ENCODE results near the gene IL17RC. TPM values are rescaled to one million over a fixed set of nuclear protein-coding genes. Genes with fewer than 3 reads are reported as not detected.
A peak's percentile ranks its signal among the peaks of the same experiment; 100 is the strongest.

The IL17RC gene
- polyA plus RNA-seq, 1 experiment, result 17.3 TPM

DNA sequence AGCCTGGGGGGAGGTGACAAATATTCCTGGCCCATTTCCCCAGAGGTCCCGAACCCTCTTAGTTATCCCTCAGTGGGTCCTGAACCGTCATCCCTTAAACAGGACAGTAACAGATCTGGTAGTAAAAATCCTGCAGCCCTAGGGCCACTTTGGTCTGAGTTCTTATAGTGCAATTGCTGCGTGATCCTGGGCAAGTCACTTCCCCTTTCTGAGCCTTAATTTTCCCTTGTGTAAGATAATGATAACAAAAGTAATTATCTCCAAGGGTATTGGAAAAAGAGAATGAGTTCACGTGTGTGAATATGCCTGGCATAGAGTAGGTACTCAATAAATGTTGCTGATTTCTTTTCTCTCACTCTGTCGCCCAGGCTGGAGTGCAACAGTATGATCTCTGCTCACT lies 29.4 kb upstream of the IL17RC start:
- Histone ChIP-seq H3K27ac (ENCODE audit: low read depth, low read length) (no peak overlapping the region), H3K4me3 (ENCODE audit: low read depth, low read length) (no peak overlapping the region), H3K27me3 (ENCODE audit: control insufficient read depth, insufficient read depth, low read length) (no peaks in the 10 kb centered on the region), H3K9me3 (ENCODE audit: control insufficient read depth, insufficient read depth, low read length) (peaks cover 2% of the 10 kb centered on the region; the same call in 1 of the 2 replicates)
- POLR2A ChIA-PET, result no interaction called here
- CTCF ChIA-PET, result no interaction called here
- DNase-seq (ENCODE audit: low read depth, low spot score), result no peak
- TF ChIP-seq, protein P1, sequence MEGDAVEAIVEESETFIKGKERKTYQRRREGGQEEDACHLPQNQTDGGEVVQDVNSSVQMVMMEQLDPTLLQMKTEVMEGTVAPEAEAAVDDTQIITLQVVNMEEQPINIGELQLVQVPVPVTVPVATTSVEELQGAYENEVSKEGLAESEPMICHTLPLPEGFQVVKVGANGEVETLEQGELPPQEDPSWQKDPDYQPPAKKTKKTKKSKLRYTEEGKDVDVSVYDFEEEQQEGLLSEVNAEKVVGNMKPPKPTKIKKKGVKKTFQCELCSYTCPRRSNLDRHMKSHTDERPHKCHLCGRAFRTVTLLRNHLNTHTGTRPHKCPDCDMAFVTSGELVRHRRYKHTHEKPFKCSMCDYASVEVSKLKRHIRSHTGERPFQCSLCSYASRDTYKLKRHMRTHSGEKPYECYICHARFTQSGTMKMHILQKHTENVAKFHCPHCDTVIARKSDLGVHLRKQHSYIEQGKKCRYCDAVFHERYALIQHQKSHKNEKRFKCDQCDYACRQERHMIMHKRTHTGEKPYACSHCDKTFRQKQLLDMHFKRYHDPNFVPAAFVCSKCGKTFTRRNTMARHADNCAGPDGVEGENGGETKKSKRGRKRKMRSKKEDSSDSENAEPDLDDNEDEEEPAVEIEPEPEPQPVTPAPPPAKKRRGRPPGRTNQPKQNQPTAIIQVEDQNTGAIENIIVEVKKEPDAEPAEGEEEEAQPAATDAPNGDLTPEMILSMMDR (IDR thresholded peaks at IDR 0.05; ENCODE audit: low read depth, low read length), result no peak

DNA sequence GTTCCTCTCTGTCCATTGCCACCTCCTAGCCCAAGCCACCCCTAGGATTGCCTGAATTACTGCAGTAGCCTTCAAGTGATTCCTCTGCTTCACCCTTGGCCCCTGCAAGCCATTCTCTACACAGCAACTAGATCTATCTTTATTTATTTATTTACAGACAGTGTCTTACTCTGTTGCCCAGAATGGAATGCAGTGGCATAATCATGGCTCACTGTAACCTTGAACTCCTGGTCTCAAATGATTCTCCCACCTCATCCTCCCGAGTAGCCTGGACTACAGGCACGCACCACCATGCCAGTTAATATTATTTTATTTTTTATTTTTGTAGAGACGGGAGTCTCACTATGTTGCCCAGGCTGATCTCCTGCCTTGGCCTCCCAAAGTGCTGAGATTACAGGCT lies 28.4 kb upstream of the IL17RC start:
- Histone ChIP-seq H3K27ac (ENCODE audit: low read depth, low read length) (no peak overlapping the region), H3K4me3 (ENCODE audit: low read depth, low read length) (no peak overlapping the region), H3K9me3 (ENCODE audit: control insufficient read depth, insufficient read depth, low read length) (peaks cover 2% of the 10 kb centered on the region; the same call in 1 of the 2 replicates), H3K27me3 (ENCODE audit: control insufficient read depth, insufficient read depth, low read length) (no peaks in the 10 kb centered on the region)
- no peak for DNase-seq (ENCODE audit: low read depth, low spot score)
- POLR2A ChIA-PET, result no interaction called here
- TF ChIP-seq, protein P1 (IDR thresholded peaks at IDR 0.05; ENCODE audit: low read depth, low read length), result no peak
- CTCF ChIA-PET, result interaction anchor here (0.5 to 1.2 kb wide), 2 partner anchors 7 to 40 kb away, joined by 3 to 4 read pairs; no protein-coding TSS in a partner anchor

DNA sequence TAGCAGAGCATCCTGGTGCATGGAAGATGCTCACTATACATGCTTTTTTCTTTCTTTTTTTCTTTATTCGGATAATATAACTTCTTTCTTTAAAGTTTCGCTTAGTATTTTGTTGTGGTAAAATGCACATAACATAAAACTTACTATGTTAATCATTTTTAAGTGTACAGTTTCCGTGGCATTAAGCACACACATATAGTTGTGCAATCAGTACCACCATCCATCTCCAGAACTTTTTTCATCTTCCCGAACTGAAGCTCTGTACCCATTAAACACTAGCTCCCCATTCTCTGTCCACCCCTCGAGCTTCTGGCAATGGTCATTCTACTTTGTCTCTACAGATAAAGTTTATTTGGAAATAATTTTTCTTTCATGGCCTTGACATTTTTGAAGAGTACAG lies 27.5 kb upstream of the IL17RC start:
- no peak overlapping the region for H3K4me3 ChIP-seq (ENCODE audit: low read depth, low read length)
- no peaks in the 10 kb centered on the region for H3K27me3 ChIP-seq (ENCODE audit: control insufficient read depth, insufficient read depth, low read length)
- ChIA-PET POLR2A (no interaction called here), CTCF (interaction anchor here (0.7 to 1.2 kb wide), 2 partner anchors 40 to 43 kb away, joined by 3 to 4 read pairs; no protein-coding TSS in a partner anchor)
- DNase-seq (ENCODE audit: low read depth, low spot score), result no peak
- peaks cover 2% of the 10 kb centered on the region; the same call in 1 of the 2 replicates for H3K9me3 ChIP-seq (ENCODE audit: control insufficient read depth, insufficient read depth, low read length)
- no peak overlapping the region for H3K27ac ChIP-seq (ENCODE audit: low read depth, low read length)
- TF ChIP-seq, protein P1 (IDR thresholded peaks at IDR 0.05; ENCODE audit: low read depth, low read length), result no peak

DNA sequence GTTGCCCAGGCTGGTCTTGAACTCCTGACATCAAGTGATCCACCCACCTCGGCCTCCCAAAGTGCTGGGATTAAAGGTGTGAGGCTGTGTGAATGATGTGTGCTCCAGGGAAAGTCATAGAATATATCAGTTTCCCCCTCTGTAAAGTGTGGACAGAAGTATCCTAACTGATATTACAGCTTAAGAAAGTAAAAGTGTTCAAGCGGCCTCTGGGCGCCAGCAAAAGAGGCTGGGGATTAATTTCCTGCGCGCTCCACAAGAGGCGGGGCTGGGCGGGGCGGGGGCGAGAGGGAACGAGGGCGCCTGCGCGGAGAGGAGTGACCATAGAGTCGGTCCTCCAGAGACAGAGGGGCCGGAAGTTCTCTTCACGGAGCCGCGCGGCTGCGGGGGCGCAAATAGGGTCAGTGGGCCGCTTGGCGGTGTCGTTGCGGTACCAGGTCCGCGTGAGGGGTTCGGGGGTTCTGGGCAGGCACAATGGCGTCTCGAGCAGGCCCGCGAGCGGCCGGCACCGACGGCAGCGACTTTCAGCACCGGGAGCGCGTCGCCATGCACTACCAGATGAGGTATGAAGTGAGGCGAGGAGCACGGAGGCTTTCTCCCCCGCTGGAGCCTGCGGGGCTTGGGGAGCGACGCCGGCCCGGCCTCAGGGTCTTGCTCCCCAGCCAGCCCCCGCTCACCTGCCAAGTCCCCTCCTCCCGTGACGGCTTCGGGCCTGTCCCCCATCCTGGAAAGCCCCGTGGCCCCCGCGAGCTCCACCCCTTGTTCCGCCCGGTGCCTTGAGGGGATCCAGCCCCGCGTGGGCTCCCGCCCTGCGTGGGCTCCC lies 26.4 kb upstream of the IL17RC start, which contains the start of gene JAGN1:
Gene JAGN1, plus strand, starts transcription at position 362 of the 823 bp plus-strand sequence. Its CDS starts 113 bp downstream, at position 475.
- peak; percentile 62 for DNase-seq (ENCODE audit: low read depth, low spot score)
- H3K9me3 ChIP-seq (ENCODE audit: control insufficient read depth, insufficient read depth, low read length), result peaks cover 2% of the 10 kb centered on the region; the same call in 1 of the 2 replicates
- TF ChIP-seq, protein P1 (IDR thresholded peaks at IDR 0.05; ENCODE audit: low read depth, low read length), result no peak
- ChIA-PET CTCF (no interaction called here), POLR2A (interaction anchor here (0.6 to 1.3 kb wide), 6 partner anchors 9 to 169 kb away, joined by 3 to 4 read pairs (median 3); no protein-coding TSS in a partner anchor)
- H3K4me3 ChIP-seq (ENCODE audit: low read depth, low read length), result peak within 1 kb of the TSS; percentile 96
- H3K27me3 ChIP-seq (ENCODE audit: control insufficient read depth, insufficient read depth, low read length), result no peaks in the 10 kb centered on the region
- H3K27ac ChIP-seq (ENCODE audit: low read depth, low read length), result peak within 1 kb of the TSS; percentile 83

Measured in AG04450 (cell line).